ENCODE results near the gene COL1A1.

COL1A1 gene

GRCh38 chr17:50198026-50198669, 3.3 kb downstream of the COL1A1 start:
- TF ChIP-seq EZH2 (optimal IDR thresholded peaks at IDR 0.05; ENCODE audit: low read depth, low read length) (no peak), EZH2phosphoT487 (IDR thresholded peaks at IDR 0.05; ENCODE audit: low read length) (no peak)
- TF ChIP-seq, protein P1, sequence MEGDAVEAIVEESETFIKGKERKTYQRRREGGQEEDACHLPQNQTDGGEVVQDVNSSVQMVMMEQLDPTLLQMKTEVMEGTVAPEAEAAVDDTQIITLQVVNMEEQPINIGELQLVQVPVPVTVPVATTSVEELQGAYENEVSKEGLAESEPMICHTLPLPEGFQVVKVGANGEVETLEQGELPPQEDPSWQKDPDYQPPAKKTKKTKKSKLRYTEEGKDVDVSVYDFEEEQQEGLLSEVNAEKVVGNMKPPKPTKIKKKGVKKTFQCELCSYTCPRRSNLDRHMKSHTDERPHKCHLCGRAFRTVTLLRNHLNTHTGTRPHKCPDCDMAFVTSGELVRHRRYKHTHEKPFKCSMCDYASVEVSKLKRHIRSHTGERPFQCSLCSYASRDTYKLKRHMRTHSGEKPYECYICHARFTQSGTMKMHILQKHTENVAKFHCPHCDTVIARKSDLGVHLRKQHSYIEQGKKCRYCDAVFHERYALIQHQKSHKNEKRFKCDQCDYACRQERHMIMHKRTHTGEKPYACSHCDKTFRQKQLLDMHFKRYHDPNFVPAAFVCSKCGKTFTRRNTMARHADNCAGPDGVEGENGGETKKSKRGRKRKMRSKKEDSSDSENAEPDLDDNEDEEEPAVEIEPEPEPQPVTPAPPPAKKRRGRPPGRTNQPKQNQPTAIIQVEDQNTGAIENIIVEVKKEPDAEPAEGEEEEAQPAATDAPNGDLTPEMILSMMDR (IDR thresholded peaks at IDR 0.05; ENCODE audit: low read length) = peak; percentile 79
- H3K27me3 ChIP-seq (replicated peaks; ENCODE audit: insufficient read depth, low read length) = peaks cover 66% of the 10 kb centered on the region
- H3K4me2 ChIP-seq (ENCODE audit: low read depth, low read length) = no peak overlapping the region
- no peaks in the 10 kb centered on the region for H3K79me2 ChIP-seq (ENCODE audit: low read length)
- no peak overlapping the region for H3K27ac ChIP-seq (ENCODE audit: low read length)
- no peak overlapping the region for H3K4me3 ChIP-seq (ENCODE audit: low read length)
- H3K9me3 ChIP-seq (replicated peaks; ENCODE audit: insufficient read depth, low read length) = no peaks in the 10 kb centered on the region
- peaks cover 7% of the 10 kb centered on the region; the same call in 1 of the 2 replicates for H3F3A ChIP-seq (ENCODE audit: insufficient read depth, low read length)
- no peak overlapping the region for H3K9ac ChIP-seq (ENCODE audit: low read length)
- H3K36me3 ChIP-seq (replicated peaks; ENCODE audit: insufficient read depth, low read length) = no peaks in the 10 kb centered on the region
- no peaks in the 10 kb centered on the region for H3K9me2 ChIP-seq (replicated peaks; ENCODE audit: insufficient read depth, low read length)
- H4K20me1 ChIP-seq (ENCODE audit: insufficient read depth, low read length) = no peaks in the 10 kb centered on the region
- peak; percentile 51 for DNase-seq
- peaks cover 4% of the 10 kb centered on the region; the same call in 1 of the 2 replicates for H3K4me1 ChIP-seq (ENCODE audit: low read length)
- no peak overlapping the region for H2AFZ ChIP-seq (ENCODE audit: low read length)

- DNase-seq = no peak
- no peak overlapping the region for H3K27ac ChIP-seq (ENCODE audit: low read length)
- no peak overlapping the region for H3K4me3 ChIP-seq (ENCODE audit: low read length)
- H3K9ac ChIP-seq (ENCODE audit: low read length) = no peak overlapping the region
- H4K20me1 ChIP-seq (ENCODE audit: insufficient read depth, low read length) = no peaks in the 10 kb centered on the region
- H2AFZ ChIP-seq (ENCODE audit: low read length) = no peak overlapping the region
- H3K27me3 ChIP-seq (replicated peaks; ENCODE audit: insufficient read depth, low read length) = peaks cover 62% of the 10 kb centered on the region
- peaks cover 7% of the 10 kb centered on the region; the same call in 1 of the 2 replicates for H3F3A ChIP-seq (ENCODE audit: insufficient read depth, low read length)
- TF ChIP-seq, protein P1 (IDR thresholded peaks at IDR 0.05; ENCODE audit: low read length) = no peak
- TF ChIP-seq EZH2 (optimal IDR thresholded peaks at IDR 0.05; ENCODE audit: low read depth, low read length) (no peak), EZH2phosphoT487 (IDR thresholded peaks at IDR 0.05; ENCODE audit: low read length) (no peak)
- H3K4me2 ChIP-seq (ENCODE audit: low read depth, low read length) = no peak overlapping the region
- no peaks in the 10 kb centered on the region for H3K9me2 ChIP-seq (replicated peaks; ENCODE audit: insufficient read depth, low read length)
- H3K36me3 ChIP-seq (replicated peaks; ENCODE audit: insufficient read depth, low read length) = no peaks in the 10 kb centered on the region
- H3K4me1 ChIP-seq (ENCODE audit: low read length) = peaks cover 4% of the 10 kb centered on the region; the same call in 1 of the 2 replicates
- no peaks in the 10 kb centered on the region for H3K9me3 ChIP-seq (replicated peaks; ENCODE audit: insufficient read depth, low read length)
- no peaks in the 10 kb centered on the region for H3K79me2 ChIP-seq (ENCODE audit: low read length)
These were observed 4.6 kb downstream of the COL1A1 start for GRCh38 chr17:50196826-50197225.

- H4K20me1 ChIP-seq (ENCODE audit: insufficient read depth, low read length) = no peaks in the 10 kb centered on the region
- H3K4me1 ChIP-seq (ENCODE audit: low read length) = peaks cover 3% of the 10 kb centered on the region; the same call in 1 of the 2 replicates
- no peaks in the 10 kb centered on the region for H3K36me3 ChIP-seq (replicated peaks; ENCODE audit: insufficient read depth, low read length)
- H3K4me2 ChIP-seq (ENCODE audit: low read depth, low read length) = no peak overlapping the region
- no peak overlapping the region for H3K27ac ChIP-seq (ENCODE audit: low read length)
- no peaks in the 10 kb centered on the region for H3K9me2 ChIP-seq (replicated peaks; ENCODE audit: insufficient read depth, low read length)
- H2AFZ ChIP-seq (ENCODE audit: low read length) = no peak overlapping the region
- peaks cover 62% of the 10 kb centered on the region for H3K27me3 ChIP-seq (replicated peaks; ENCODE audit: insufficient read depth, low read length)
- H3K9me3 ChIP-seq (replicated peaks; ENCODE audit: insufficient read depth, low read length) = no peaks in the 10 kb centered on the region
- no peaks in the 10 kb centered on the region for H3K79me2 ChIP-seq (ENCODE audit: low read length)
- no peak for TF ChIP-seq EZH2 (optimal IDR thresholded peaks at IDR 0.05; ENCODE audit: low read depth, low read length)
- TF ChIP-seq, protein P1 (IDR thresholded peaks at IDR 0.05; ENCODE audit: low read length) = no peak
- no peak for TF ChIP-seq EZH2phosphoT487 (IDR thresholded peaks at IDR 0.05; ENCODE audit: low read length)
- no peak for DNase-seq
- no peak overlapping the region for H3K4me3 ChIP-seq (ENCODE audit: low read length)
- peaks cover 7% of the 10 kb centered on the region; the same call in 1 of the 2 replicates for H3F3A ChIP-seq (ENCODE audit: insufficient read depth, low read length)
- no peak overlapping the region for H3K9ac ChIP-seq (ENCODE audit: low read length)
These were observed 5.4 kb downstream of the COL1A1 start for GRCh38 chr17:50196036-50196435.
